Measurements from ENCODE around the gene CITED4.

DNA sequence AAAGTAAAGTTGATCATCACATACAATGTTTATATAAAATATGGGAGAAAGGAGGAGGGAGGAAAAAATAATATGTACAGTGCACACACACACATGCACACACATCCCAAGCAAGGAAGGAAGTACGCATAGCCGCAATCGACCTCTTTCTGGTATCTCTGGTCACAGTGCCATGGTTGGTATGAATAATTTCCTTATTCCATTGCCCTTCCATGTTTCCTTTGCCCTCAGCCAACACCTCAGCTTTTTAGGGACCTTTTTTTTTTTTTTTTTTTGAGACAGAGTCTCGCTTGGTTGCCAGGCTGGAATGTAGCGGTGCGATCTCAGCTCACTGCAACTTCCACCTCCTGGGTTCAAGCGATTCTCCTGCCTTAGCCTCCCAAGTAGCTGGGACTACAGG is 20.6 kb downstream of the CITED4 start:
- TF ChIP-seq TARDBP (IDR thresholded peaks at IDR 0.05), result no peak
- no peak for TF ChIP-seq SP1 (IDR thresholded peaks at IDR 0.05)
- TF ChIP-seq ARNT (IDR thresholded peaks at IDR 0.05), result no peak
- no peak for TF ChIP-seq FOXK2 (IDR thresholded peaks at IDR 0.05)
- TF ChIP-seq, protein P1, sequence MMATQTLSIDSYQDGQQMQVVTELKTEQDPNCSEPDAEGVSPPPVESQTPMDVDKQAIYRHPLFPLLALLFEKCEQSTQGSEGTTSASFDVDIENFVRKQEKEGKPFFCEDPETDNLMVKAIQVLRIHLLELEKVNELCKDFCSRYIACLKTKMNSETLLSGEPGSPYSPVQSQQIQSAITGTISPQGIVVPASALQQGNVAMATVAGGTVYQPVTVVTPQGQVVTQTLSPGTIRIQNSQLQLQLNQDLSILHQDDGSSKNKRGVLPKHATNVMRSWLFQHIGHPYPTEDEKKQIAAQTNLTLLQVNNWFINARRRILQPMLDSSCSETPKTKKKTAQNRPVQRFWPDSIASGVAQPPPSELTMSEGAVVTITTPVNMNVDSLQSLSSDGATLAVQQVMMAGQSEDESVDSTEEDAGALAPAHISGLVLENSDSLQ (IDR thresholded peaks at IDR 0.05), result no peak
- TF ChIP-seq SUZ12 (IDR thresholded peaks at IDR 0.05), result no peak
- TF ChIP-seq ELF4 (IDR thresholded peaks at IDR 0.05), result no peak
- no peak for TF ChIP-seq ZNF384 (IDR thresholded peaks at IDR 0.05)
- no peak for TF ChIP-seq FOXA1 (IDR thresholded peaks at IDR 0.05)
- TF ChIP-seq BHLHE40 (IDR thresholded peaks at IDR 0.05; ENCODE audit: borderline replicate concordance), result no peak
- TF ChIP-seq FOXM1 (IDR thresholded peaks at IDR 0.05; ENCODE audit: borderline replicate concordance), result no peak

All from HEK293T (cell line).